Forelimb muscle (tissue), 1 donor: ENCODE measurements around the gene MBLAC1. TPM values are rescaled to one million over a fixed set of nuclear protein-coding genes. Genes with fewer than 3 reads are reported as not detected.
A peak's percentile ranks its signal among the peaks of the same experiment; 100 is the strongest.
"Not testable (repeated sequence)": the region's sequence is repeated elsewhere in the genome, so short reads cannot be mapped to it uniquely, and the experiment has no call there.

Experiments
- DNase-seq: peaks from one replicate; pipeline ENCODE4 v3.0.0-alpha.2; 2013; ENCODE audit warnings: low read depth
- polyA plus RNA-seq: library from polyadenylated mRNA; unstranded; fragments of 120-200 nt; gene quantifications from one replicate; pipeline ENCODE4 v1.2.1, GENCODE V29; 2013; ENCODE audit not compliant: insufficient read length

Gene MBLAC1
- polyA plus RNA-seq, 1 donor, result 1.5 TPM

DNA sequence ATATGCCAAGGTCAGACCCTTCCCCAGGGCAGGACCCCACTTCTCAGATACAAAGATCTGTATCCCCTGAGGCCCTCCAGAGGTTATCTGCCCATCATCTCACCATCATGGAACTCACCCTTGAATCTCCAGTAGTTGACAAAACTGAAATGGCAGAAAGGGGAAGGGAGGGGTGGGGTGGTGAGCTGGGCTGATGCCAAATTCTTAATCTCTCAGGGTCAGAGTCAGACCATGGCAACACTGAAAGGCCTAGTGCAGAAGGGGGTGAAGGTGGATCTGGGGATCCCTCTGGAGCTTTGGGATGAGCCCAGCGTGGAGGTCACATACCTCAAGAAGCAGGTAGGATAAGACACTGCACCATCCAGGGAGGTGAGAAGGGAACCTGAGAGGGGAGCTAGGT lies 4.2 kb upstream of the MBLAC1 start:
- DNase-seq, result no peak

DNA sequence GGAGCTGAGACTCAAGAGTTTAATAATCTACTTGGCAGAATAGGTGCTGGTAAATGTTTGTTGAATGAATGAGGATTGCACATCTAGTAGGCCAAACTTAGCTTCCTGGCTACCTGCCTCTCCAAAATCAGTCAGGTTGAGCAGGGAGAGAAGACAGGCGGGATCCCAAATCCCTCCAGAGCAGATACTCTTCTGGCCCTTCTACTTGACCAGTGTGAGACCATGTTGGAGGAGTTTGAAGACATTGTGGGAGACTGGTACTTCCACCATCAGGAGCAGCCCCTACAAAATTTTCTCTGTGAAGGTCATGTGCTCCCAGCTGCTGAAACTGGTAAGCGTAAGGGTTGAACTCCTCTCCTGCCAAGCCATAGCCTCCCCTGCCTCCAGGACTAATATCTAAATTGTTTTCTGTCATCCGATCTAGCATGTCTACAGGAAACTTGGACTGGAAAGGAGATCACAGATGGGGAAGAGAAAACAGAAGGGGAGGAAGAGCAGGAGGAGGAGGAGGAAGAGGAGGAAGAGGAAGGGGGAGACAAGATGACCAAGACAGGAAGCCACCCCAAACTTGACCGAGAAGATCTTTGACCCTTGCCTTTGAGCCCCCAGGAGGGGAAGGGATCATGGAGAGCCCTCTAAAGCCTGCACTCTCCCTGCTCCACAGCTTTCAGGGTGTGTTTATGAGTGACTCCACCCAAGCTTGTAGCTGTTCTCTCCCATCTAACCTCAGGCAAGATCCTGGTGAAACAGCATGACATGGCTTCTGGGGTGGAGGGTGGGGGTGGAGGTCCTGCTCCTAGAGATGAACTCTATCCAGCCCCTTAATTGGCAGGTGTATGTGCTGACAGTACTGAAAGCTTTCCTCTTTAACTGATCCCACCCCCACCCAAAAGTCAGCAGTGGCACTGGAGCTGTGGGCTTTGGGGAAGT lies 2.2 kb upstream of the MBLAC1 start:
- no peak for DNase-seq

DNA sequence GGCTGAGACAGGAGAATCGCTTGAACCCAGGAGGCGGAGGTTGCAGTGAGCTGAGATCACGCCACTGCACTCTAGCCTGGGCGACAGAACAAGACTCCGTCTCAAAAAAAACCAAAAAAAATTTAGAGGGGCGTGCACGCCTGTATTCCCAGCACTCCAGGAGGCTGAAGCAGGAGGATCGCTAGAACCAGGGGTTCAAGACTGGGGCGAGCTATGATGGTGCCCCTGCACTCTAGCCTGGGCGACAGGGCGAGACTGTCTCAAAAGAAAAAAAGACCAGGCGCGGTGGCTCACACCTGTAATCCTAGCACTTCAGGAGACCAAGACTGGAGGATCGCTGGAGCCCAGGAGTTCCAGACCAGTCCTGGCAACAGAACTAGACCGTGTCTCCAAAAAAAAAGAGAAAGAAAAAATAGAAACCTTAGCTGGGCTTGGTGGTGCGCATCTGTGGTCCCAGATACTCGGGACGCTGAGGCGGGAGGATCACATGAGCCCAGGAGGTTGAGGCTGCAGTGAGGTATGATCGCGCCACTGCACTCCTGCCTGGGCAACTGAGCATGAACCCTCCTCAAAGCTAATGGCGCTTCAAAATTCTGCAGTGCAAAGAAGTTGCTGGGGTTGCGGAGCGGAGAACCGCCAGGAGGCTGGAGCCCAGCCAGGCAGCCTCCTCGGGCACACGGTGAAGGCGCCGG lies 382 bp upstream of the MBLAC1 start:
- DNase-seq, result no peak

DNA sequence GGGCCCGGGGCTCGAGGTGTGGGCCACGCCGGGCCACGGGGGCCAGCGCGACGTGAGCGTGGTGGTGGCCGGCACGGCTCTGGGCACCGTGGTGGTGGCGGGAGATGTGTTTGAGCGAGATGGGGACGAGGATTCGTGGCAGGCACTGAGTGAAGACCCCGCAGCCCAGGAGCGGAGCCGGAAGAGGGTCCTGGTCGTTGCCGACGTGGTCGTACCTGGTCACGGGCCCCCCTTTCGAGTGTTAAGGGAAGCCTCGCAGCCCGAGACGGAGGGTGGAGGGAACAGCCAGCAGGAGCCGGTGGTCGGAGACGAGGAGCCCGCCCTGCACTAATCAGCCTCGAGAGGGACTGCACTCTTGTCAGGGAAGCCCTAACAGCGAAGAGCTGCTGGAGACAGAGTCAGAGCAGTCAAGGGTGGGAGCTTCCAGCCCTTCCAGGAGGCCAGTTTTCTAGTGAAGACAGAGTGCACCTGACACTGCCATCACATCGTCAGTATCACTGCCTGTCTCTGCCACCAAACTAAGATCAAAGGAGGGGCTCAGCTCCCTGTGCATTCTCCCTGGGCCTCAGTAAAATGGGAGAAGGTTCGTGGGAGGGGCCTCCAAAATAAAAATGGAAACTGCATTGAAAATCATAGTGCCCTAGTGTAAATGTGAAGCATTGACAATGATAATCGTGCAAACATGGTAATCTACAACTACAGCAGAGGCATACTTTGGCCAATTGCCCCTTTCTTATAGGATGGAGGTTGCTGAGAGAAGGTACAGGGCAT lies 1.3 kb downstream of the MBLAC1 start:
- no peak for DNase-seq

DNA sequence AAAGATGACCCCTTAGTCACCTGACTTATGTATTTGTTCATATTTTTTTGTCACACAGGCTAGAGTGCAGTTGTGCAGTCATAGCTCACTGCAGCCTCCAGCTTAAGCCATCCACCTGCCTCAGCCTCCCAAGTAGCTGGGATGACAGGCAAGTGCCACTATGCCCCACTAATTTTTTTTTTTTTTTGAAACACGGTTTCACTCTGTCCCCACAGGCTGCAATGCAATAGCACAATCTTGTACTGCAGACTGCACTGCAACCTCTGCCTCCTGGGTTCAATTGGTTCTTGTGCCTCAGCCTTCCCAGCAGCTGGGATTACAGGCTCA lies 1.8 kb downstream of the MBLAC1 start:
- DNase-seq, result no peak

DNA sequence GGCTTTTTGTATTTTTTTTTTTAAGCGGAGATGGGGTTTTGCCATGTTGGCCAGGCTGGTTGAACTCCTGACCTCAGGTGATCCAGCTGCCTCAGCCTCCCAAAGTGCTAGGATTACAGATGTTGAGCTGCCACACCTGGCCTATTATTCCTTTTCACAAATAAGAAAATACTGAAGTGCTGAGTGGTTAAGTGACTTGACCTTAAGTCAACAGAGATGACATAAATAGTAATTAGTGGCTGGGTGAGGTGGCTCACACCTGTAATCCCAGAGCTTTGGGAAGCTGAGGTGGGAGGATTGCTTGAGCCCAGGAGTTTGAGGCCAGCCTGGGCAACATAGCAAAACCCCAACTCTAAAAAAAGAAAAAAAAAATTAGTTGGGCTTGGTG lies 3.4 kb downstream of the MBLAC1 start:
- DNase-seq, result not testable (repeated sequence)

DNA sequence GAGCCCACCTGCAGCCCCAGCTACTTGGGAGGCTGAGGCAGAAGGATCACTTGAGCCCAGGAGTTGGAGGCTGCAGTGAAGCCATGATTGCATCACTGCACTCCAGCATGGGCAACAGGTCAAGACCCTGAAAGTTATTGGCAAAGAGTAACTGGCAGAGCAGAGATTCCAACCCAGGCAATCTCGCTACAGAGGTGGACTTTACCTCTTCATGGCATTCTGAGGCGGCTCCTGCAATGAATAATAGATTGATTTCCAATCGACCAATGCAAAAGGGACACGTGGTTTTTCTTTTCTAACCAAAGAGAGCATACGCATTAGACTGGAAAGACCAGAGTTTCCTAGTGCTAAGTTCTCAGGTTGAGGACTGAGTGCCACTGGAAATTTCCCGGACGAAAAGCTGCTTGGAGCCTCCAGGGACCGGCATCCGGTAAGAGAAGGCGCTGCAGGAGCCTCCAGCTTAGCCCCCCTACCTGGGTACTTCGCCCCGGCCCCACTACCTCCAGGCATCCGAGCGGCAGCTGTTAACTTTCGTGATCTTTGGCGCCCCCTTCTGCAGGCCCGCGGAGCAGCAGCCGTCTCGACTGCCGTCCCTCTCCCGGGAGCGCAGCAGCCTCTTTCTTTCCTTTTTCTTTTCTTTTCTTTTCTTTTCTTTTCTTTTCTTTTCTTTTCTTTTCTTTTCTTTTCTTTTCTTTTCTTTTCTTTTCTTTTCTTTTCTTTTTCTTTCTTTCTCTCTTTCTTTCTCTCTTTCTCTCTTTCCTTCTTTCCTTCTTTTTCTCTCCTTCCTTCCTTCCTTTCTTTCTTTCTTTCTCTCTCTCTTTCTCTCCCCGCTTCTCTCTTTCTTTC lies 4.1 kb downstream of the MBLAC1 start:
- no peak for DNase-seq

DNA sequence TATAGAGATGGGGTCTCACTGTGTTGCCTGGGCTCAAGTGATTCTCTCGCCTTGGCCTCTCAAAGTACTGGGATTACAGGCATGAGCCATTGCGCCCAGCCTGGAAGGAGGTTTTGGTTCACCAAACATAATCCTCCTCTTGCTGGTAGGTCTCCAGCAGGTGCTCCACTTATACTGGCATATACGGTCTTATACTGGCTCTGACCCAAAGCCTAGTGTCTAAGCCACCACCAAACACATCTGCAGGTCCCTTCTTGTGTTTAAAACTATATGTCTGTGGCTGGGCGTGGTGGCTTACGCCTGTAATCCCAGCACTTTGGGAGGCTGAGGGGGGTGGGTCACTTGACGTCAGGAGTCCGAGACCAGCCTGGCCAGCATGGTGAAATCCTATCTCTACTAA lies 5.4 kb downstream of the MBLAC1 start:
- no peak for DNase-seq

DNA sequence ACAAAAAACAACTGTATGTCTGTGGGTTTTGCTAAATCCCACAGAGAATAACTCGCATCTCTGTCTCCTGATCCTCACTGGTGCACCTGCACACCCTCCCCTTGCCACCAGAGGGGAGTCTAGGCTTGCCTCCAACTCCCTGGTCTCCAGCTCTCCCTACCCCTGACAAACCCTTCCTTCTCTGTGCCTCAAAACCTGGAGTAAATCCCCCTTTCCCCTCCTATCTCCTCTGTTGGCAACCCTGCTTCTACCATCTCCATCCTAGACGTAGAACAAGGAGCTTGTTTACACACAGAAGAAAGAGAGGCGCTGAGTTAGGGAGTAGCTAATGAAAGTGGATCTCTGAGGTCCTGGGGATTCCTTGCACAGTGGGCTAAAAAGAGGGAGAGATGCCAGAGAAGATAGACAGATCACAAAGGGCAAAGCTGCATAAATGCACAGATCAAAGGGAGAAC lies 6.0 kb downstream of the MBLAC1 start:
- DNase-seq, result no peak

DNA sequence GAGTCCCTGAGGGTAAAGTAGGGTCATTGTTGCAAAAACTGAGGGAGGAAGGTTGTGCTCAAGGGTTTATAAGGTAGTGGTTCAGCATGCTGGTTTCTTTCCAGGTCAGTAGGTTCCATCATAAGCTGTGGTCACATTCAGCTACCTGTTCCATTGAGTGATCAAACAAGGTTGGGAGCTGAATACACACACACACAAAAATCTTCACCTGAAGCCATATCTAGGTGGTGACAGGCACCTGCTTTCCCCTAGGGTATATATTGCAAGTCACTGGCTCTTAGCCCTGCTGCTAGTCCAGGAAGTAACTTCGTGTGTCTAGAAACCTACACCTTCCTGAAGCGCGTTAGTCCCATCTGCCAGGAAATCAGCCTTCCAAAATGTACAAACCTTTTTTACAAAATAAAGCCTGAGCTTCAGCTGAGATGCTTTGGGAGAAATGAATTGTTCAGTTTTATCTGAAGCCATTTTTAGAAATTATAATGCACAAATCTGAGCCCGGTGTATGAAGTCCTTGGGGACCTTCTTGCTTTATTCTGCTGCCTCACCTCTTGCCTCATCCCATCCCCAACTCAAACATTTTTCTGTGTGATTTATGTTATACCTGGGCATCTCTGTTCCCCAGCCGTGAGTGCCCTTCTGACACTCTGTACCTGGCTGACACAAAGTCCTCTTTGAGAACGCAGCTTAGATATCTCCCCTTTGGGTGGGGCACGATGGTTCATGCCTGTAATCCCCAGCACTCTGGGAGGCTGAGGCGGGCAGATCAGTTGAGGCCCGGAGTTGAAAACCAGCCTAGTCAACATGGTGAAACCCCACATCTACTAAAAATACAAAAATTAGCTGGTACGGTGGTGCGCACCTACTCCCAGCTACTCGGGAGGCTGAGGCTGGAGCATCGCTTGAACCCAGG lies 11.3 kb downstream of the MBLAC1 start:
- no peak for DNase-seq

DNA sequence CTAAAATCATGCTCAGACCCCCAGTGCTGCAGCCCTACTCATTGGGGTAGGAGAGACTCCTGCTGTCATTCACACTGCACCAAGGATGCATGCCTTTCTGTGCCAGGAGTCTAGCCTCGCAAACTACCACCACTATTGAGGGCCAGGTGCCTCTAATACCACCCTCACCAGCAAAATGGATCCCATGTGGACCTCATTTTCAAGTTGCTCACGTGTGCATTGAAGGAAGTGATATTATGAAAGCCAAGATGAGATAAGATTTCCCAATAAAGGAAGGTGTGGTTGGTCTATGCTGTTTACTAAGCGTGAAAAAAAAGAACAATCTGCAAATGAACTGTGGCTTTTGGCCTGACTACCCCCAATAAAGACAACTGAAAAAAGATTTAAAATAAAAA lies 14.8 kb downstream of the MBLAC1 start:
- DNase-seq, result no peak

DNA sequence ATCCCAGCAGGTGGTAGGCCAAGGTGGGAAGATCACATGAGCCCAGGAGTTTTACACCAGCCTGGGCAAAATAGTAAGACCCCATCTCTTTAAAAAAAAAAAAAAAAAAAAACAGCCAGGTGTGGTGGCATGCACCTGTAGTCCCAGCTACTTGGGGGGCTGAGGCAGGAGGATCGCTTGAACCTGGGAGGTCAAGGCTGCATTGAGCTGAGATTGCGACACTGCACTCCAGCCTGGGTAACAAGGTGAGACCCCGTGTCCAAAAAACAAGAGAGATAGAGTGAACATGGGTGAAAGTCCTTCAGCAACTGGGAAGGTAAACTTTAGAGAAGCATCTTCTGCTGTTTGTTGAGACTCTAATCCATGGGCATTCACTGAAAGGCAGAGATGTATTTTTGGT lies 15.7 kb downstream of the MBLAC1 start:
- DNase-seq, result no peak

DNA sequence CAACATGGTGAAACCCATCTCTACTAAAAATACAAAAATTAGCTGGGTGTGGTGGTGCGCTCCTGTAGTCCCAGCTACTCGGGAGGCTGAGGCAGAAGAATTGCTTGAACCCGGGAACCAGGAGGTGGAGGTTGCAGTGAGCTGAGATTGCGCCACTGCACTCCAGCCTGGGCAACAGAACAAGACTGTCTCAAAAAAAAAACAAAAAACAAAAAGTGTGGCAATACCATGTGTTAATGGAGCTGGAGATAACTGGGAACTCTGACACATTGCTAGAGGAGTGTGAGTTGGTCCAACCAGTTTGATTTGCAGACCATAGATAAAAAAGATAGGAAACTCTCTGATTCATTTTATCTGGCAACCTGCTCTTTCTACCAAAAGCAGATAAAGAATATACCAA lies 19.6 kb downstream of the MBLAC1 start:
- DNase-seq, result not testable (repeated sequence)

DNA sequence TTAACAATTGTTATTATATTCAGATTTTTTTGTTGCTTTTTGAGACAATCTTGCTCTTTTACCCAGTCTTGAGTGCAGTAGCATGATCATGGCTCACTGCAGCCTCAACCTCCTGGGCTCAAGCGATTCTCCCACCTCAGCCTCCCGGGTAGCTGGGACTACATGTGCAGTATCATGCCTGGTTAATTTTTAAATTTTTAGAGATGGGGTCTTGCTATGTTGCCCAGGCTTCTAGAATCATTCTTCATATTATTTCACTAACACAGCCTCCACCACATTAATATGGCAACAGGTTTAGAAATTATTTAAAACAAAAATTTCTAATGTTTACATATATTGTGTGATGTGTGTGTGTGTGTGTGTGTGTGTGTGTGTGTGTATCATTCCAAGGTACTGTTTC lies 20.5 kb downstream of the MBLAC1 start:
- no peak for DNase-seq

DNA sequence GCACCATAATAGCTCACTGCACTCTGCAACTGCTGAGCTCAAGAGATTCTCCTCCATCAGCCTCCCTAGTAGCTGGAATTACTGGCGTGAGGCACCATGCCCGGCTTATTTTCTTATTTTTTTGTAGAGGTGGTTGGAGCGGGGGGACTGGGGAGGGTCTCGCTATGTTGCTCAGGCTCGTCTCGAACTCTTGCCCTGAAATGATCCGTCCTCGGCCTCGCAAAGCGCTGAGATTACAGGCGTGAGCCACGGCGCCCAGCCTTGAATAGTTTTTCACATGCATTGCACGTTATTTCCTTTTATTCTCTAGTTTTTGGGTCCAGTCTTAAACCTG lies 21.4 kb downstream of the MBLAC1 start:
- DNase-seq, result no peak

DNA sequence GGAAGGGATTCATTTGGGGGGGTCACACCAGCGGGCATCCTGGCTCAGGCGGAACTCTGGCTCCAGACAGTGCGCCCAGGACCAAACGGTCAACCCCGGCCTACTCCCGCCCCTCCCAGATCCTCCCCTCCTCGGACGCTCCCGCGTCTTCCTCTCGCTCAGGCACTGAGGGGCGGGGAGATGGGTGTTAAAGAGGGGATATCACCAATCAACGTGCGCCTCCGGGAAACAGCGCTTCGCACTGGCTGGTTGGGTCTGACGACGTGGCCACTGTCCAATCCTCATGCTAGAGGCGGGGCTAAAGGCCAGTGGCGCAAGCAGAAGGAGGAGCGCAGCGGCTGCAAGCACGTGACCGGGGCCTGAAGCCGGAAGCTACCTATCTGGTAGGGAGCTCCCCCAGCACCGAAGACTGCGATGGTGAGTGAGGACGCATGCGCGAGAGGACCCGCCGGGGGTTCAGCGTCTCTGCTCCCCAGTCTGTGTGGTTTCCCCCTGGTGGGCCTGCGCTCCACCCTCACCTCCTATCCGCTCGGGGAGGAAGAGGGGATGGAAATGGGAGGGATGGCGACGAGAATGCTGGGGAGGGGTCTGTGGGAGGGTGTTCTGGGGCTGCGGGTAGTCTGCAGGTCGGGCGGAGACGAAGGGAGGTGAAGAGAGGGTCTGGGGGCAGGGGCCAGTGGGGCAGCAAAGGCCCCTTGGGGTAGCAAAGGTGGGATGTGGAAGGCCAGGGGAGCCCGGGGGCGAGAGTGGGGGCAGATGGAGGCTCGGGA lies 22.0 kb downstream of the MBLAC1 start, which contains the start of gene LAMTOR4:
Gene LAMTOR4 (plus strand): TSS at position 360 of the 770 bp plus-strand sequence. CDS start 55 bp downstream, at position 415.
- DNase-seq, result peak; percentile 99

DNA sequence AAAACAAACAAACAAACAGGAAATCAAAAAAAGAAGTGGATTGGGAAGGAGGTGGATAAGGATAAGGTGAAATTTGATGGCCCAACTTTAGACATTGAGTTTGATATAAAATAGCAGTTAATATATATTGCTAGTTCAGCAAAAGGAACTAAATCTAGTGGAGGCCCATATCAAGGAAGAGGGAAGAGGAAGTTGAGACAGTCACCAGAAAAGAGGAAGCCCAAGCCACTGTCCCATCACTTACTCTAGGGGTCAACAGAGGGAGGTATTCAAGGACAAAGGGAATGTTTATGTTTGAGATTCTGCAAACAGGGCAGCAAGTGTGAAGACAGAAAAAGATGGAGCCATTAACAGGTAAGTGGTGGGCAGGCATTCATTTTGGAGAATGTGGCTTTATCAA lies 25.6 kb downstream of the MBLAC1 start:
- DNase-seq, result no peak

DNA sequence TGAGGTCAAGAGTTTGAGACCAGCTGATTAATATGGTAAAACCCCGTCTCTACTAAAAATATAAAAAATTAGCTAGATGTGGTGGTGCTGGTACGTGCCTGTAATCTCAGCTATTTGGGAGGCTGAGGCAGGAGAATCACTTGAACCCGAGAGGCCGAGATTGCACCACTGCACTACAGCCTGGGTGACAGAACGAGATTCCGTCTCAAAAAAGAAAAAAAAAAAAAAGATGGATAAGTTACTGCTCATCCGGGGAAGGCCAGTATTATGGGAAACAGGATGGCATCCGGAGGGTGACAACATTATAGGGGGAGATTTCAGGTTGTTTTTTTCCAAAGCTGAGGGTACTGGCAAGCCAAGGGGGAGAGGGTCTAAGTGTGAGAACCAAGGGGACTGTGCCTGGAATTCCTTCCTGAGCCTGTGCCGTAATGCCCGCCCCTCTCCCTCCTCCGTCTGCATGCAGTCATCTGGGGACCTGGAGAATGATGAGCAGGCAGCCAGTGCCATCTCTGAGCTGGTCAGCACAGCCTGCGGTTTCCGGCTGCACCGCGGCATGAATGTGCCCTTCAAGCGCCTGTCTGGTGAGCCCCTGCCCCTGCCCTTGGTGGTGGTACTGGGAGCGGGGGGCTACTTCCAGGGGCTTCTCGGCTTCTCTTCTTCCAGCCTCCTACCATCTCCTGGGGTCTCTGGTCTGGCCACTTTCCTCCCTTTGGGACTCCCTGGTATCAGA lies 26.3 kb downstream of the MBLAC1 start:
- DNase-seq, result no peak
